Activated T-helper 1 cell treated with anti-CD3 and anti-CD28 coated beads, Interleukin-2, amount 50 U/mL, for 16 hours (primary cell): Measurements from ENCODE around the gene SLC38A4.

Experiments used
- DNase-seq, 2 donors: peaks; one replicate each; pipeline ENCODE4 v3.0.0-alpha.2; 2020; ENCODE audit warnings: low read depth in 1 of 2, low spot score in 1 of 2

SLC38A4 gene

GRCh38 chr12:46717159-46717558 lies 108.6 kb downstream of the SLC38A4 start:
- DNase-seq: no peak
